Nephron progenitor cell (in vitro differentiated cells): Measurements from ENCODE around the gene SYNPR.

Experiments
- DNase-seq: peaks from one replicate; pipeline ENCODE4 v3.0.0; 2021
- H3K27ac Mint-ChIP-seq: 2 replicates; pipeline ENCODE4 v1.8.0; 2021; ENCODE audit warnings: mild to moderate bottlenecking, moderate library complexity, mixed read lengths
- H3K27me3 Mint-ChIP-seq: 2 replicates; pipeline ENCODE4 v1.8.0; 2021; ENCODE audit warnings: mild to moderate bottlenecking, low read depth, mixed read lengths; ENCODE audit not compliant: poor library complexity
- H3K36me3 Mint-ChIP-seq: 2 replicates; pipeline ENCODE4 v1.8.0; 2021; ENCODE audit warnings: low read depth, mixed read lengths
- H3K4me1 Mint-ChIP-seq: 2 replicates; pipeline ENCODE4 v1.8.0; 2021; ENCODE audit warnings: mixed read lengths
- H3K4me3 Mint-ChIP-seq: 2 replicates; pipeline ENCODE4 v1.8.0; 2021; ENCODE audit warnings: mild to moderate bottlenecking, moderate library complexity, mixed read lengths
- H3K9me3 Mint-ChIP-seq: 2 replicates; pipeline ENCODE4 v1.8.0; 2021; ENCODE audit warnings: mild to moderate bottlenecking, moderate library complexity, mixed read lengths
- TF ChIP-seq, protein P1 (sequence below): fragments of 200-600 bp; sonication (generic); IDR thresholded peaks from 2 replicates; pipeline ENCODE4 v1.5.0; 2021; ENCODE audit warnings: antibody characterized with exemption

SYNPR gene

DNA sequence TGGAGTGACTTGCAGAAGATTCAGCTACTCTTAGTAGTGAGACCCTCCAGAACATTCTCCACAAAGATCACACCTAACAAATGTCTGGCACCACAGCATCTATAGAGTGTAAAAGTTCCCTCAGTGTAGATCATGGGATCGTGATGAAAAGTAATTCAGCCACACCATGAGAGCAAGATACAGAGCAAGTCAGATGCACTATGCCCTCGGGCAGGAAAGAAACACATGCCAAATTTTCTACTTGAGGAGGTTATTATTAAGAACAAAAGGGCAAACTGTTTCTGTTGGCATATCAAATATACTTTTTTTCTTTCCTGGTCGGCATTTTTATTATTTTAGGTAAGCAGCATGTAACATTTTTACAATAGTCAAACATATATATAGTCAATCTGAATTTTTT is 329.6 kb downstream of the SYNPR start:
- no peak overlapping the region for H3K27ac Mint-ChIP-seq
- DNase-seq: no peak
- peaks cover 10% of the 10 kb centered on the region for H3K27me3 Mint-ChIP-seq
- H3K4me1 Mint-ChIP-seq: no peaks in the 10 kb centered on the region
- no peaks in the 10 kb centered on the region for H3K36me3 Mint-ChIP-seq
- TF ChIP-seq, protein P1, sequence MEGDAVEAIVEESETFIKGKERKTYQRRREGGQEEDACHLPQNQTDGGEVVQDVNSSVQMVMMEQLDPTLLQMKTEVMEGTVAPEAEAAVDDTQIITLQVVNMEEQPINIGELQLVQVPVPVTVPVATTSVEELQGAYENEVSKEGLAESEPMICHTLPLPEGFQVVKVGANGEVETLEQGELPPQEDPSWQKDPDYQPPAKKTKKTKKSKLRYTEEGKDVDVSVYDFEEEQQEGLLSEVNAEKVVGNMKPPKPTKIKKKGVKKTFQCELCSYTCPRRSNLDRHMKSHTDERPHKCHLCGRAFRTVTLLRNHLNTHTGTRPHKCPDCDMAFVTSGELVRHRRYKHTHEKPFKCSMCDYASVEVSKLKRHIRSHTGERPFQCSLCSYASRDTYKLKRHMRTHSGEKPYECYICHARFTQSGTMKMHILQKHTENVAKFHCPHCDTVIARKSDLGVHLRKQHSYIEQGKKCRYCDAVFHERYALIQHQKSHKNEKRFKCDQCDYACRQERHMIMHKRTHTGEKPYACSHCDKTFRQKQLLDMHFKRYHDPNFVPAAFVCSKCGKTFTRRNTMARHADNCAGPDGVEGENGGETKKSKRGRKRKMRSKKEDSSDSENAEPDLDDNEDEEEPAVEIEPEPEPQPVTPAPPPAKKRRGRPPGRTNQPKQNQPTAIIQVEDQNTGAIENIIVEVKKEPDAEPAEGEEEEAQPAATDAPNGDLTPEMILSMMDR: no peak
- no peak overlapping the region for H3K4me3 Mint-ChIP-seq
- H3K9me3 Mint-ChIP-seq: no peaks in the 10 kb centered on the region

DNA sequence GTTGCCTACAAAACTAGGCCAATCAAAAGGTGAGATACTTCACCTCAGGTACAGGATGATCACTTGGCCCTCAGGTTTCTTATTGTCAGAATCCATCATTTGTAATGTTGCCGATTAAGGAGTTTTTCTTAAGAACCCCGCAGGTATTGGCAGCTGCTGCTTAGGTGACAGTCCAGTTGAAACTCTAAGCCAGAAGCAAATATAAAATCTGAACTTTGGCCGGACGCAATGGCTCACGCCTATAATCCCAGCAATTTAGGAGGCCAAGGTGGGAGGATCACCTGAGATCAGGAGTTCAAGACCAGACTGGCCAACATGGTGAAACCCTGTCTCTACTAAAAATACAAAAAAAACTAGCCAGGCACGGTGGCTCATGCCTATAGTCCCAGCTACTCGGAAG is 331.3 kb downstream of the SYNPR start:
- peaks cover 4% of the 10 kb centered on the region for H3K27me3 Mint-ChIP-seq
- no peaks in the 10 kb centered on the region for H3K9me3 Mint-ChIP-seq
- no peak overlapping the region for H3K27ac Mint-ChIP-seq
- TF ChIP-seq, protein P1: no peak
- DNase-seq: no peak
- no peaks in the 10 kb centered on the region for H3K36me3 Mint-ChIP-seq
- no peak overlapping the region for H3K4me3 Mint-ChIP-seq
- no peaks in the 10 kb centered on the region for H3K4me1 Mint-ChIP-seq

DNA sequence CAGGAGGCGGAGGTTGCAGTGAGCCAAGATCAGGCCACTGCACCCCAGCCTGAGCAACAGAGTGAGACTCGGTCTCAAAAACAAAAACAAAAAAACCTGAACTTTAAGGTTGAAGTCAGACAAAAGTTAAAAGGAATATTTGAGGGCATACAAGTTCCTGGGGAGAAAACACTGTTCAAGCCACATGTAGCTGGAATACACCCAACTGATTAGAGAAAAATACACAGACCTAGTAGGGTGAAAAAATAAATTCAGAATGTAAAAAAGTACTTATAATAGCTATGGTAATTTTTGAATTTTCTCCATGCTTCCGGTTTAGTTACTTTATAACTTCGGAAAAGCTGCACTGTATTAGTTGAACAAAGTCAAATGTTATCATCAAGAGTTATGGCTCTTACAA is 331.7 kb downstream of the SYNPR start:
- TF ChIP-seq, protein P1: no peak
- peaks cover 4% of the 10 kb centered on the region for H3K27me3 Mint-ChIP-seq
- H3K27ac Mint-ChIP-seq: no peak overlapping the region
- H3K4me3 Mint-ChIP-seq: no peak overlapping the region
- no peaks in the 10 kb centered on the region for H3K9me3 Mint-ChIP-seq
- no peak for DNase-seq
- no peaks in the 10 kb centered on the region for H3K4me1 Mint-ChIP-seq
- H3K36me3 Mint-ChIP-seq: no peaks in the 10 kb centered on the region

DNA sequence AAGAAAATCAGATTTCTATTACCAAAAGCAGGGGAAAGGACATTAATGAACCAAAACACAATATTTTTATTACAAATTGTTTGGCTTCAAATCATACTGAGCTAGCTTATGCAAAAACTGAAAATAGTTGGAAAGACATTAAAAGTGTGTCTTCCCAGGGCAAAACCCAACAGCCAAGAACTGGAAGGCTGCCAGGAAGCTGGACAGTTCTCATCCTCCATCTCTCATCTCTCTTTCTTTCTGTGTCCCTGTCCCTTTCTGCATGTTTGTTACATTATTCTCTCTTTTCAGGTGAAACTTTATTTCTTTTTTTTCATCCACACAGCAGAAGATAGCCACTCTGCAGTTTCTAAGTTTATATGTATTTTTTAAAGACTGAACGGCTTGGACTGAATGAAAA is 333.3 kb downstream of the SYNPR start:
- TF ChIP-seq, protein P1: no peak
- no peaks in the 10 kb centered on the region for H3K4me1 Mint-ChIP-seq
- no peaks in the 10 kb centered on the region for H3K9me3 Mint-ChIP-seq
- no peaks in the 10 kb centered on the region for H3K36me3 Mint-ChIP-seq
- no peak overlapping the region for H3K27ac Mint-ChIP-seq
- no peak for DNase-seq
- H3K27me3 Mint-ChIP-seq: peaks cover 4% of the 10 kb centered on the region
- no peak overlapping the region for H3K4me3 Mint-ChIP-seq

DNA sequence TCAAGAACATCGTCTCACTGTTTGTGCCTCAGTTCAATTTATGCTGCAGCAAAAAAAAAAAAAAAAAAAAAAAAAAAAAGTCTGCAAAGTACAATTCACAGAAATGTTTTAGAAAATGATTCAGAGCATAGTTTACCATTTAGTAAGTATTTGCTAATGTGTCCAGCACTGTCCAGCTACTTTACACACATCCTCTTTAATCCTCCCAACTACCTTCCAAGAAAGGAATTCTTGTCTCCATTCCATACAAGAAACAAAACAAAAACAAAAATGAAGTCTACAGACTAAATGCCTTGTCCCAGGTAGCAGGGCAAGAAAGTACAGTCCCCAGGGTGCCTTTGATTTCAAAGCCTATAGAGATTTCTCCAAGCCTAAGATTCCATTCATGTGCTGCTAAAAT is 335.5 kb downstream of the SYNPR start:
- H3K27me3 Mint-ChIP-seq: peaks cover 4% of the 10 kb centered on the region
- H3K27ac Mint-ChIP-seq: no peak overlapping the region
- no peaks in the 10 kb centered on the region for H3K36me3 Mint-ChIP-seq
- no peak overlapping the region for H3K4me3 Mint-ChIP-seq
- H3K9me3 Mint-ChIP-seq: no peaks in the 10 kb centered on the region
- no peaks in the 10 kb centered on the region for H3K4me1 Mint-ChIP-seq
- TF ChIP-seq, protein P1: no peak
- no peak for DNase-seq

GRCh38 chr3:63617391-63617790 is 339.3 kb downstream of the SYNPR start:
- TF ChIP-seq, protein P1: no peak
- Mint-ChIP-seq H3K4me1 (no peaks in the 10 kb centered on the region), H3K4me3 (no peak overlapping the region), H3K27ac (no peak overlapping the region), H3K9me3 (no peaks in the 10 kb centered on the region), H3K36me3 (no peaks in the 10 kb centered on the region), H3K27me3 (peaks cover 3% of the 10 kb centered on the region)
- DNase-seq: no peak
